WI38 (cell line): ENCODE measurements around the gene KLHL42.

Experiments
- H3K4me3 ChIP-seq: 2 replicates; pipeline ENCODE4 v1.5.1; 2011; ENCODE audit warnings: low read depth, mild to moderate bottlenecking, control low read depth, low read length
- TF ChIP-seq, protein P1 (sequence below): IDR thresholded peaks from 2 replicates; pipeline ENCODE4 v1.5.1; 2012; ENCODE audit warnings: low read depth, mild to moderate bottlenecking, control low read depth, low read length

The KLHL42 gene

DNA sequence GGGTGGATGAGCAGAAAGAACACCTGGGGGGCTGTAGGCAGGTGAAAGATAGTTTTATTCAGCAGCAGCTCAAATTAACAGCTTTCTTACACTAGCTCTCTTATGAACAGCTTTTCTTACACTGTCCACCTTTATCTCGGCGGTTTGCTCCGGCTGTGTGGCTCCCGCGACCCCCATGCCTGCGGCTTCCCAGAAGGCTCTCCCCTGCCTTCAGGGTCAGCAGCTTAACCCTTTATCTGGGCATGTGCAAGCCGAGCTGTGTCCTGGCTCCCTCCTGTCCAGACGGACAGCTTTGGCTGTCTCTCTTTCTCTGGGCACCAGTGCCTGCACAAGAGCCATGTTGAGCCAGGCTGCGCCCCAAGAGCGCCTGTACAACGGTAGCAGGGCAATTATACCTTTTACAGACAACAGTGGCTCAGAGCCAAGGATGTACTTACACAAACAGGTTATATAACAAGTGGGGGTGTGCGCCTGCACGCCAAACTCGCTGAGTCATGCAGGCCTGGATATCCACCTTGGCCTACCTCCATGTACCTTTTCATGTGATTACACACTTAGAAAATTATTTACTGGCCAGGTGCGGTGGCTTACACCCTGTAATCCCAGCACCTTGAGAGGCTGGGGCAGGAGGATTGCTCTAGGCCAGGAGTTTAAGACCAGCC lies 28.5 kb upstream of the KLHL42 start:
- TF ChIP-seq, protein P1, sequence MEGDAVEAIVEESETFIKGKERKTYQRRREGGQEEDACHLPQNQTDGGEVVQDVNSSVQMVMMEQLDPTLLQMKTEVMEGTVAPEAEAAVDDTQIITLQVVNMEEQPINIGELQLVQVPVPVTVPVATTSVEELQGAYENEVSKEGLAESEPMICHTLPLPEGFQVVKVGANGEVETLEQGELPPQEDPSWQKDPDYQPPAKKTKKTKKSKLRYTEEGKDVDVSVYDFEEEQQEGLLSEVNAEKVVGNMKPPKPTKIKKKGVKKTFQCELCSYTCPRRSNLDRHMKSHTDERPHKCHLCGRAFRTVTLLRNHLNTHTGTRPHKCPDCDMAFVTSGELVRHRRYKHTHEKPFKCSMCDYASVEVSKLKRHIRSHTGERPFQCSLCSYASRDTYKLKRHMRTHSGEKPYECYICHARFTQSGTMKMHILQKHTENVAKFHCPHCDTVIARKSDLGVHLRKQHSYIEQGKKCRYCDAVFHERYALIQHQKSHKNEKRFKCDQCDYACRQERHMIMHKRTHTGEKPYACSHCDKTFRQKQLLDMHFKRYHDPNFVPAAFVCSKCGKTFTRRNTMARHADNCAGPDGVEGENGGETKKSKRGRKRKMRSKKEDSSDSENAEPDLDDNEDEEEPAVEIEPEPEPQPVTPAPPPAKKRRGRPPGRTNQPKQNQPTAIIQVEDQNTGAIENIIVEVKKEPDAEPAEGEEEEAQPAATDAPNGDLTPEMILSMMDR: no peak
- no peak overlapping the region for H3K4me3 ChIP-seq

DNA sequence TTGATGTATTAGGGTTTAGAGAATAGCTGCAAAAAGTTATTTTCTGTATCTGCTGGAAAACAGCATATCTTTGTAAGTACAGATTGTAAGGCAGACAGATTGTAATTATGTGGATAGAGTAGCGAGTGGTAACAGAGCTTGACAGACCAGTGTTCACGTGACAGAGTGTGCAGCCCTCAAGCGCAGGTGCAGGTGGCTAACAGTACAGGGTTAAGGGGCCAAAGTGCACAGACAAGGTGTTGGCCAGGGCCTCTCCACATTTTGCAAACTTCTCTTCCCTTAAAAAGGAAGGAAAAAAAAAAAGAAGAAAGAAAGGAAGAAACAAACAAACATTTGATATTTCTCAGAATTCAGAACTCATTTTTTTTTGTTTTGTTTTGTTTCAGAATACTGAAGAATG lies 25.2 kb upstream of the KLHL42 start:
- no peak overlapping the region for H3K4me3 ChIP-seq
- TF ChIP-seq, protein P1: no peak

DNA sequence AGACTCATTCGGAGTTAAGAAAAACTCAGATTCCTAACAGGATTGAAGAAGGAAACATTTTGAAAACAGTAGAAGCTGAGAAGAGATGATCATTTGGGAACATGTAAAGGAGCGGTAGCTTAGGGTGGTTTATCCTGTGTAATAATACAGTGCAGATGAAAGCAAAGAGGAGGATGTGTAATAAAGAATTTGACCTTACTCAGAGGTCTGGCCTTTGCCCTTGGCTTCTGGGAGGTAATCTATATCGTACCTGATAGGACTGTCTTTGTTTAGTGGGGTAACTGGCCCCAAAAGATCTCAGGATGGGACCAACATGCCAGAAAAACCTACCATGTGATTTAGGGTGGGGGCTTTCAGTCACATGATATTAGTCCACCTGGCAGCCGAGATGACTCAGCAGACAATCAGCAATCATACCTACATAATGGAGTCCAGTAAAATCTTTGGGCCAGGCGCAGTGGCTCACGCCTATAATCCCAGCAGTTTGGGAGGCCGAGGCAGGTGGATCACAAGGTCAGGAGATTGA lies 23.3 kb upstream of the KLHL42 start:
- no peak overlapping the region for H3K4me3 ChIP-seq
- TF ChIP-seq, protein P1: no peak

DNA sequence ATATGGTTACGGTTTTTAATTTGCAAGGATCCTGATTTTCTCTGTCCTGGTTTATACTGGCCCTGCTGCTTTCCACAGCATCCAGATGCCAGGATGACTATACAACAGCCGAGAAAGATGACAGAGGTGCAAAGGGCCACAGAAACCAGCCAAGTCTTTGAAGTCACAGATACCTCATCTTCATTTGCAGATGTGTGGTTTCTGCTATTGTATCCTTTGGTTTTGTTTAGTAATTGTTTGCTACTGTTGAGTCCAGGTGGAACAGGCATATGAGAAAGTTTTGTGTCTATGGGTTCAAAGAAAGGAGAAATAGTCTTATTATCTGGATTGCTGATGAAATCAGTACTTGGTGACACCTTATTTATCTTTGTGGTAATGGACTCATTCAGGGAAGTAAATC lies 17.3 kb upstream of the KLHL42 start:
- H3K4me3 ChIP-seq: no peak overlapping the region
- TF ChIP-seq, protein P1: no peak

DNA sequence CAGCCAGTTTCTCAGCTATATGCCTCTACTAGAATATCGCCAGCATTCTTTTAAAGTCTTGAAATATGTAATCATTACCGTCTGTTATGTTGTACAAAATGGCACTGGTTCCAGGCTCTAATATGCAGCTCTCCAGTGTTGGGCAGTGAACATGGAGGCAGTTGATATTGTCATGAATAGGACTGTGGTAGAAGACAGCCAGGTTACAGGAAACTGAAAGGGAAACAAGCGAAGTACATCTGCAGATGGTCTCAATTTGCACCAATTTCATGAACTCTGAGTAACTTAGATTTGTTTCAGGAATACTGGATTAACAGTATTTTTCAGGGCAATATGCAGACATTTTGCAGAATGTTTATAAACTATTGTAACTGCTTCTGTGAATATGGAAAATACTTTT lies 13.4 kb upstream of the KLHL42 start:
- TF ChIP-seq, protein P1: no peak
- H3K4me3 ChIP-seq: no peak overlapping the region

DNA sequence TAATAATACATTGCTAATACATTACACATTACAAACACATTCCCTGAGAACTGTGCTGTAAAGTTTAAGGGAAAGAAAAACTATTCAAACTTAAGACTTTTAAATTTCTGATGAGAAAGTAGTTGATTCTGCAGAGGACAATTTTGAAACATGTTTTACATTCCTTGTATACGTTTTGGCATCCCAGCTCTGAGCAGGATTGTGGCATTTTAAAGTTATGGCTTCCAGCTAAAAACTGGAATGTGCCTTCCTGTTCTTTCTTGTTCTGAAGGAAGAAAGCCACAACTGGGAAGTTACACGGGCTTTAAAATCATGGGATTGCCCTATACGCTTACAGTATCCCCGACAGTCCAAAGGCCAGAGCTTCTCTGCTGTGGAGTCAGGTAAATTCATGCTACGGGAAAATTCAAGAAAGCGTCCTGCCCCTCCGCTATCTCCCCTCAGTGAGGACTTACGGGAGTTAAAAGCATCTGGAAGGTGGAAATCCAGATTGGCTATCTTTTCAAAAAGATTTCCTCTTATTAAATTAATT lies 10.8 kb upstream of the KLHL42 start:
- TF ChIP-seq, protein P1: no peak
- H3K4me3 ChIP-seq: no peak overlapping the region

DNA sequence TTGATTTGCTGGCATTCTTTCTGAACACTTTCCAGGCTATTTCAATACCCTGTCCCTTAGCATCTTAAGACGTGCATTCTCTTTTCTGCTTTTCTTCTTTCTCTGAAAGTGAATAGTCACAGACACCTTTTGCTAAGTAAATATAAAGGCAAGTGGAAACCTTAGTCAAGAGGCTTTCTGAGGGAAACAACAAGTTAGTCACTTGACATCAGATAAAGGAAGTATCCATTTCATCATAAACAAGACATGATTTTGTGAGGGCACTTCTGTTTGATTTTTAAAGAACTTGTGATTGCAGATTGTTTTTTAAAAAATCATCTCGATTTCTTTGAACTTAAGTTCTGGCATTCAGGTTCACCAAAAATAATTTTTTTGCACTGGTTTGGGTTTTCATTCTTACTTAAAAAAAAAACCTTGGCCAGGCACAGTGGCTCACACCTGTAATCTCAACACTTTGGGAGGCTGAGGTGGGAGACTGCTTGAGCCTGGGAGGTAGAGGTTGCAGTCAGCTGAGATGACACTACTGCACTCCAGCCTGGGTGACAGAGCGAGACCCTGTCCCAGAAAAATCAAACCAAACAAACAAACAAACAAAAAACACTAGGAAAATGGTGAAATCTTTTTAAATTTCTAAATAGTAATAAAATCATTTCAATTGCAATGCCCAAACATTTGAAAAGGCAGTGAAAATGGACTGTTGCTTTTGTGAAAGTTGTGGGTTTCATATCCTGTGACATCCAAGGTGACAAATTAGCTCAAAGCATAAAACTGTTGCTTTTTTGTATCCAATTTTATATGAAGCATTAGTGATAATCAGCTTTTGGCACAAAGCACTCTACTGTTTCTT lies 8.3 kb upstream of the KLHL42 start:
- TF ChIP-seq, protein P1: no peak
- no peak overlapping the region for H3K4me3 ChIP-seq
